H9 (cell line): ENCODE data around the gene RGSL1. TPM values are rescaled to one million over a fixed set of nuclear protein-coding genes. Genes with fewer than 3 reads are reported as not detected.
A peak's percentile ranks its signal among the peaks of the same experiment; 100 is the strongest.

ENCODE experiments used
- DNase-seq: peaks from one replicate; pipeline ENCODE4 v3.0.0-alpha.2; 2017
- H2AFZ ChIP-seq: one replicate; pipeline ENCODE4 v1.6.1; 2013; ENCODE audit warnings: mild to moderate bottlenecking, low read length, control low read depth, moderate library complexity
- H2AK5ac ChIP-seq: 2 replicates; pipeline ENCODE4 v1.6.1; 2013; ENCODE audit warnings: low read length, control low read depth, mixed read lengths; ENCODE audit not compliant: insufficient read length
- H2BK120ac ChIP-seq: one replicate; pipeline ENCODE4 v1.6.1; 2013; ENCODE audit warnings: low read depth, mild to moderate bottlenecking, low read length, control low read depth, inconsistent platforms; ENCODE audit not compliant: poor library complexity, severe bottlenecking
- H2BK12ac ChIP-seq: 2 replicates; pipeline ENCODE4 v1.6.1; 2013; ENCODE audit warnings: low read length, control low read depth, mixed read lengths, low read depth; ENCODE audit not compliant: insufficient read length
- H2BK15ac ChIP-seq: 2 replicates; pipeline ENCODE4 v1.6.1; 2013; ENCODE audit warnings: low read depth, low read length, control low read depth
- H2BK20ac ChIP-seq: one replicate; pipeline ENCODE4 v1.6.1; 2013; ENCODE audit warnings: low read depth, mild to moderate bottlenecking, low read length, control low read depth, inconsistent platforms; ENCODE audit not compliant: poor library complexity, severe bottlenecking
- H2BK5ac ChIP-seq: 2 replicates; pipeline ENCODE4 v1.6.1; 2013; ENCODE audit warnings: low read length, control low read depth, mixed read lengths; ENCODE audit not compliant: insufficient read length
- H3K14ac ChIP-seq: 2 replicates; pipeline ENCODE4 v1.6.1; 2013; ENCODE audit warnings: low read length, control low read depth; ENCODE audit not compliant: insufficient read depth
- H3K18ac ChIP-seq: 2 replicates; pipeline ENCODE4 v1.6.1; 2013; ENCODE audit warnings: low read depth, mild to moderate bottlenecking, mixed read lengths, low read length, control low read depth; ENCODE audit not compliant: insufficient read length
- H3K23ac ChIP-seq: 2 replicates; pipeline ENCODE4 v1.6.1; 2013; ENCODE audit warnings: low read length, control low read depth, mixed read lengths, low read depth; ENCODE audit not compliant: insufficient read length
- H3K23me2 ChIP-seq: 2 replicates; pipeline ENCODE4 v1.6.1; 2013; ENCODE audit warnings: low read depth, mild to moderate bottlenecking, mixed read lengths, low read length, control low read depth; ENCODE audit not compliant: insufficient read length, poor library complexity, severe bottlenecking
- H3K27ac ChIP-seq: 2 replicates; pipeline ENCODE4 v1.5.1; 2013; ENCODE audit warnings: low read length, control low read depth, mixed read lengths, low read depth; ENCODE audit not compliant: insufficient read length
- H3K27me3 ChIP-seq: 2 replicates; pipeline ENCODE4 v1.6.1; 2013; ENCODE audit warnings: low read length, control low read depth, inconsistent platforms; ENCODE audit not compliant: insufficient read depth
- H3K4ac ChIP-seq: 2 replicates; pipeline ENCODE4 v1.6.1; 2013; ENCODE audit warnings: low read depth, mild to moderate bottlenecking, control low read depth, inconsistent platforms, low read length, moderate library complexity
- H3K4me1 ChIP-seq: 2 replicates; pipeline ENCODE4 v1.6.1; 2013; ENCODE audit warnings: low read length, control low read depth, inconsistent platforms; ENCODE audit not compliant: insufficient read depth
- H3K4me2 ChIP-seq: 2 replicates; pipeline ENCODE4 v1.6.1; 2013; ENCODE audit warnings: low read length, control low read depth, mixed read lengths; ENCODE audit not compliant: insufficient read length, insufficient read depth
- H3K56ac ChIP-seq: 2 replicates; pipeline ENCODE4 v1.6.1; 2013; ENCODE audit warnings: low read depth, mild to moderate bottlenecking, mixed read lengths, low read length, control low read depth; ENCODE audit not compliant: insufficient read length
- H3K79me1 ChIP-seq: 2 replicates; pipeline ENCODE4 v1.6.1; 2013; ENCODE audit warnings: low read depth, mild to moderate bottlenecking, moderate library complexity, low read length, control low read depth, inconsistent platforms; ENCODE audit not compliant: insufficient read depth, poor library complexity, severe bottlenecking
- H3K79me2 ChIP-seq: 2 replicates; pipeline ENCODE4 v1.6.1; 2013; ENCODE audit warnings: low read length, control low read depth, inconsistent platforms; ENCODE audit not compliant: insufficient read depth
- H3K9ac ChIP-seq: 2 replicates; pipeline ENCODE4 v1.6.1; 2013; ENCODE audit warnings: low read length, control low read depth, mixed read lengths; ENCODE audit not compliant: insufficient read length; ENCODE audit errors: extremely low read depth
- H3K9me3 ChIP-seq: one replicate; pipeline ENCODE4 v1.6.1; 2013; ENCODE audit warnings: low read depth, low read length, inconsistent platforms; ENCODE audit not compliant: control insufficient read depth
- H3T11ph ChIP-seq: one replicate; pipeline ENCODE4 v1.6.1; 2013; ENCODE audit warnings: mild to moderate bottlenecking, low read length, control low read depth, inconsistent platforms
- H4K20me1 ChIP-seq: one replicate; pipeline ENCODE4 v1.6.1; 2013; ENCODE audit not compliant: control insufficient read depth, insufficient read length, insufficient read depth
- H4K5ac ChIP-seq: 2 replicates; pipeline ENCODE4 v1.6.1; 2013; ENCODE audit warnings: low read depth, mild to moderate bottlenecking, mixed read lengths, low read length, control low read depth; ENCODE audit not compliant: insufficient read length
- H4K8ac ChIP-seq: replicated peaks from 2 replicates; pipeline ENCODE4 v1.6.1; 2013; ENCODE audit warnings: low read length, control low read depth, mixed read lengths, low read depth; ENCODE audit not compliant: insufficient read length
- H4K91ac ChIP-seq: 2 replicates; pipeline ENCODE4 v1.6.1; 2013; ENCODE audit warnings: low read depth, mild to moderate bottlenecking, moderate library complexity, mixed read lengths, low read length, control low read depth; ENCODE audit not compliant: insufficient read length
- H3K27ac Mint-ChIP-seq, 3 experiments: 2 replicates in 2 of 3; 3 replicates in 1 of 3; pipeline ENCODE4 v1.8.0; 2020 to 2021; ENCODE audit warnings: mixed read lengths in 3 of 3, mild to moderate bottlenecking in 1 of 3, moderate library complexity in 1 of 3
- H3K27me3 Mint-ChIP-seq: 2 replicates; pipeline ENCODE4 v1.8.0; 2021; ENCODE audit warnings: low read depth, mild to moderate bottlenecking, moderate library complexity, mixed read lengths
- H3K36me3 Mint-ChIP-seq, 3 experiments: 2 replicates in 2 of 3; 3 replicates in 1 of 3; pipeline ENCODE4 v1.8.0; 2020 to 2021; ENCODE audit warnings: low read depth in 3 of 3, mixed read lengths in 3 of 3; ENCODE audit not compliant: insufficient read depth in 1 of 3
- H3K4me1 Mint-ChIP-seq, 2 experiments: 2 replicates each; pipeline ENCODE4 v1.8.0; 2020; ENCODE audit warnings: mixed read lengths in 2 of 2
- H3K4me3 Mint-ChIP-seq, 2 experiments: 2 replicates in 1 of 2; 3 replicates in 1 of 2; pipeline ENCODE4 v1.8.0; 2020 to 2021; ENCODE audit warnings: mild to moderate bottlenecking in 2 of 2, mixed read lengths in 2 of 2, moderate library complexity in 1 of 2
- H3K9me3 Mint-ChIP-seq, 2 experiments: 2 replicates in 1 of 2; 3 replicates in 1 of 2; pipeline ENCODE4 v1.8.0; 2020; ENCODE audit warnings: mild to moderate bottlenecking in 2 of 2, mixed read lengths in 2 of 2, moderate library complexity in 1 of 2
- WGBS: extraction: QIAGEN DNeasy Blood & Tissue Kit; methylation state at CpG from one replicate; pipeline ENCODE4 v1.1.7; 2013; ENCODE audit warnings: missing lambda C conversion rate, low lambda C conversion rate, mixed read lengths; ENCODE audit not compliant: insufficient read length; ENCODE audit errors: extremely low coverage; 5-methylcytosine and 5-hydroxymethylcytosine counted together
- total RNA-seq: library from RNA; stranded (reverse); gene quantifications from 2 replicates; pipeline ENCODE4 v1.2.1, GENCODE V29; 2021
- TF ChIP-seq, protein P1 (sequence below): fragments of 200-600 bp; sonication (generic); conservative IDR thresholded peaks from 3 replicates; pipeline ENCODE4 v1.8.0; 2021; ENCODE audit warnings: antibody characterized with exemption, mild to moderate bottlenecking

Gene RGSL1
- total RNA-seq, 1 experiment from 2014 or later: not detected

DNA sequence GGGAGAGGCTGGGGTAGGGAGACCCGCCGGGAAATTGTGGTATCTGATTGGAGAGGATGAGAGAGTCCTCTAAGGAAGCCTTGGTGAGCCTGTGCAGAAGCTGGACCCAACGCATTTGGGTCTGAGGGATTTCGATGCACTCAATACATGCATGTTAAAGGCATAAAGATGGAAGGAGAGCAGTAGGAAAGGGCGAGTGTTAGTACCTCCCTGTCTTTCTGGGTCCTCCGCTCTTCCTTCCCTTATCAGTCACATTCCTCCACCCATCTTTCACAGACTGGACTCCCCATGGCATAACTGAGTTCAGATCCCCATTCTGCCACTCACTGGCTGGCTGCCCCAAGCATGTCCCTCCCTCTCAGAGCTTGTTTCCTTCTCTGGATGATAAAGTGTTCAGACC is 147.0 kb downstream of the RGSL1 start:
- H2BK12ac ChIP-seq: no peak overlapping the region
- H3K4ac ChIP-seq: no peak overlapping the region
- no peak overlapping the region for H3K27ac ChIP-seq
- Mint-ChIP-seq H3K9me3 (peaks cover 0 to 2% of the 10 kb centered on the region in 2 experiments; a peak in 1 of 5 replicates), H3K27me3 (peaks cover 6% of the 10 kb centered on the region), H3K36me3 (peaks cover 0 to 8% (median 0%) of the 10 kb centered on the region in 3 experiments; a peak in 4 of 7 replicates), H3K27ac (0 out of 7 replicates have a peak overlapping the region, but pooled peaks of 1 of the 3 experiments have one; percentile 10), H3K4me1 (peaks cover 9 to 10% of the 10 kb centered on the region in 2 experiments), H3K4me3 (no peak overlapping the region)
- no peak overlapping the region for H2AFZ ChIP-seq
- H3K23me2 ChIP-seq: no peaks in the 10 kb centered on the region
- no peak overlapping the region for H4K5ac ChIP-seq
- no peaks in the 10 kb centered on the region for H3K79me1 ChIP-seq
- no peak overlapping the region for H4K91ac ChIP-seq
- no CpG with 5 or more reads among the region's 6 CpGs for WGBS
- no peak overlapping the region for H3K56ac ChIP-seq
- H2BK5ac ChIP-seq: no peak overlapping the region
- no peak overlapping the region for H3K18ac ChIP-seq
- H3K4me1 ChIP-seq: peaks cover 2% of the 10 kb centered on the region; the same call in 1 of the 2 replicates
- no peak overlapping the region for H3T11ph ChIP-seq
- no peaks in the 10 kb centered on the region for H3K79me2 ChIP-seq
- no peak overlapping the region for H4K8ac ChIP-seq
- DNase-seq: no peak
- TF ChIP-seq, protein P1, sequence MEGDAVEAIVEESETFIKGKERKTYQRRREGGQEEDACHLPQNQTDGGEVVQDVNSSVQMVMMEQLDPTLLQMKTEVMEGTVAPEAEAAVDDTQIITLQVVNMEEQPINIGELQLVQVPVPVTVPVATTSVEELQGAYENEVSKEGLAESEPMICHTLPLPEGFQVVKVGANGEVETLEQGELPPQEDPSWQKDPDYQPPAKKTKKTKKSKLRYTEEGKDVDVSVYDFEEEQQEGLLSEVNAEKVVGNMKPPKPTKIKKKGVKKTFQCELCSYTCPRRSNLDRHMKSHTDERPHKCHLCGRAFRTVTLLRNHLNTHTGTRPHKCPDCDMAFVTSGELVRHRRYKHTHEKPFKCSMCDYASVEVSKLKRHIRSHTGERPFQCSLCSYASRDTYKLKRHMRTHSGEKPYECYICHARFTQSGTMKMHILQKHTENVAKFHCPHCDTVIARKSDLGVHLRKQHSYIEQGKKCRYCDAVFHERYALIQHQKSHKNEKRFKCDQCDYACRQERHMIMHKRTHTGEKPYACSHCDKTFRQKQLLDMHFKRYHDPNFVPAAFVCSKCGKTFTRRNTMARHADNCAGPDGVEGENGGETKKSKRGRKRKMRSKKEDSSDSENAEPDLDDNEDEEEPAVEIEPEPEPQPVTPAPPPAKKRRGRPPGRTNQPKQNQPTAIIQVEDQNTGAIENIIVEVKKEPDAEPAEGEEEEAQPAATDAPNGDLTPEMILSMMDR: no peak
- no peak overlapping the region for H2AK5ac ChIP-seq
- H2BK20ac ChIP-seq: no peak overlapping the region
- no peaks in the 10 kb centered on the region for H3K27me3 ChIP-seq
- H3K9me3 ChIP-seq: no peaks in the 10 kb centered on the region
- no peak overlapping the region for H2BK120ac ChIP-seq
- no peak overlapping the region; the same call in 1 of the 2 replicates for H3K14ac ChIP-seq
- no peak overlapping the region for H3K23ac ChIP-seq
- peaks cover 2% of the 10 kb centered on the region for H4K20me1 ChIP-seq
- no peak overlapping the region for H2BK15ac ChIP-seq
- no peak overlapping the region for H3K9ac ChIP-seq
- no peak overlapping the region for H3K4me2 ChIP-seq
